ENCODE measurements around the gene BCL7A. TPM values are rescaled to one million over a fixed set of nuclear protein-coding genes. Genes with fewer than 3 reads are reported as not detected.
"Not testable (repeated sequence)": the region's sequence is repeated elsewhere in the genome, so short reads cannot be mapped to it uniquely, and the experiment has no call there.

Gene BCL7A
- polyA plus RNA-seq (ENCODE audit: insufficient read length), result 16.8 TPM

GRCh38 chr12:122021822-122022392 is at the start of gene BCL7A:
Gene BCL7A, plus strand, starts transcription at chr12:122021884. Its CDS starts 208 bp downstream, at chr12:122022092.
- DNase-seq (ENCODE audit: low read depth), result peak; percentile 45

GRCh38 chr12:121974026-121974985 is 47.4 kb upstream of the BCL7A start:
- no peak for DNase-seq (ENCODE audit: low read depth)

DNA sequence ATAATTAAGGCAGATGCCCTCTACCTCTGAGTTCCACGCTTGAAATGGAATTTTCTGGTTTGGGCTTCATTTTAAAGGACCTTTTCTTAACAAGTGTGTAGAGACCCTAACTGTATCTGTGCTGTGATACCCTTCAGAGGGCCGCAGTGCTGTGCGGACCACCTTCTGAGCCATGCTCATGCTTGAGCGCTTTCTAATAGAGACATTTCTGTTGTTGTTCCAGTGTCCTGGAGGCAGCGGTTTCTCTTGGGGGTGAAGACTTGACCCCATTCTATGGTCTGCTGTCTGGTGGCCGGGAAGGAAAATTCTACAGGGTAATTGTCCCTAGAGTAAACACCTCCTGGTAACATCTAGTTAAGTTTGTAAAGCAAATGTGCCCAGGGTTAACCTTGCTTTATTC is 46.7 kb upstream of the BCL7A start:
- no peak for DNase-seq (ENCODE audit: low read depth)

DNA sequence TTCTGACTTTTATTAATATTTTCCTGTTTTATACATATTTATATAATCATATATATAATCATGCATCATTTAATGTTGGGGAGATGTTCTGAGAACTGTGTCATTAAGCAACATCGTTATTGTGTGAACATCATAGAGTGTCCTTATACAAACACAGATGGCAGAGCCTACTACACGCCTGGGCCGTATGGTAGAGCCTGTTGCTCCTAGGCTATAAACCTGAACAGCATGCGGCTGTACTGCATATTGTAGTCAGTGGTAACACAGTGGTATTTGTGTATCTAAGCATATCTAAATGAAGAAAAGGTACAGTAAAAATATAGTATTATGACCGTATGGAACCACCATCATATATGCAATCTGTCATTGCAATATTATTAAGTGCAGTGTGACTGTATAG is 44.7 kb upstream of the BCL7A start:
- DNase-seq (ENCODE audit: low read depth), result no peak

GRCh38 chr12:121980191-121980891 is 41.3 kb upstream of the BCL7A start:
- DNase-seq (ENCODE audit: low read depth), result no peak

- DNase-seq (ENCODE audit: low read depth), result no peak
Observed at GRCh38 chr12:121980892-121981272, 40.8 kb upstream of the BCL7A start.

DNA sequence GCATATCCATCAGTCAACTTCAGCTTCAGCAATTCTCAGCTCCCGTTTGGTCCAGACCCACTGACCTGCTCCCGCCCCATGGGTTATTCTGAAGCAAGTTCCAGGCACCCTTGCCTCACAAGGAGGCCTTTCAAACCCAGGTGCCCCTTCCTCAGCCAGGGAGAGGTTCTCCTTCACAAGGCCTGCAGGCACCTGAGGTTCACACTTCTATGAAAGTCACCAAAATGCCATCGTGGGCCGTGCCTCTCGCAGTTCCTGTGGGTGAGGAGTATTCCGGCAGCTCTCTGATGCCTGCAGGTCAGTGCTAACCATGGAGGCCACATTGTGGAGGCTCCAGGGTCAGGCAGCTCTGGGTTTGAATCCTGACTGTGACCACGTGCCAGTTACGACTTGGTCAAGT is 40.2 kb upstream of the BCL7A start:
- no peak for DNase-seq (ENCODE audit: low read depth)

- no peak for DNase-seq (ENCODE audit: low read depth)
Observed at GRCh38 chr12:121982950-121983349, 38.7 kb upstream of the BCL7A start.

DNA sequence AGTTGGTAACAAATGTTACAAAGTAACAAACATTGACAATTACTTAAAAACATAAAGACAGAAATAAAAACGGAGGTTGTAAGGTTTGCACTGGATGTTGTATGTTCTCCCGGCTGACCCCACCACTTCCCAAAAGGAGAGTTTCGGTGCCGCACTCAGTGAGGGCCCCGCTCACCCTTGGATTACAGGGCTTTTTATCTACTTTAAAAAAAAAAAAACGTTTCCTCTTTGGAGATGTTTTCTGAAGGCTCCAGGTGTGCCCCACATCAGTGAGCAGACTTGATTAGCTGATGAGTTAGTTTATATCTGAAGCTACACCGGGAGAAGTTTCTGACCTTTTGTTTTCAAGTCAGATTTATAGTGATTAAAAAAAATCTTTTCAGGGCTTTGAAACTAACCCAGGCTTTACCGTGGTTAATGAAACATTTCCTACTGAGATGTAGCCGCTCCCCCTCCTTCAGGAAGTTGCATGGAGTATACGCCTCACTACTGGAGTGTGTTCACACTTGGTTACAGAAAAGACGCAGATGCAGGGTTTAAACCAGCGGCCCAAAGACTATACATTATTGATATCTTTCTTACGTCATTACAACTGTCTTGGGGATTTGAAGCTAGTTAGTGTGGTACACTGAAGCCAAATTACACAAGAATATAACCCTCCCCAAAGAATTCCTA is 38.0 kb upstream of the BCL7A start:
- no peak for DNase-seq (ENCODE audit: low read depth)

GRCh38 chr12:121986489-121987245 is 35.0 kb upstream of the BCL7A start:
- DNase-seq (ENCODE audit: low read depth), result no peak

DNA sequence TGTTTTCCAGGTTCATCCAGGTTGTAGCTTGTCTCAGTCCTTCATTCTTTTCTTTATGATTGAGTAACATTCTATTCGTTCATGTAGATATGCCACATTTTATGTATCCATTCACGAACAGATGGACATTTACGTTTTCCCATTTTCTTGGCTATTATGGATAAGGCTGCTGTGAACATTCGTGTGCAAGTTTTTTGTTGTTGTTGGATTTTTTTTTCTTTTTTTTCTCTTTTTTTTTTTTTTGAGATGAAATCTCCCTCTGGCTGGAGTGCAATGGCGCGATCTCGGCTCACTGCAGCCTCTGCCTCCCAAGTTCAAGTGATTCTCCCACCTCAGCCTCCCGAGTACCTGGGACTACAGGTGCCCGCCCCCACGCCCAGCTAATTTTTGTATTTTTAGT is 33.2 kb upstream of the BCL7A start:
- not testable (repeated sequence) for DNase-seq (ENCODE audit: low read depth)

GRCh38 chr12:121989276-121990113 is 32.2 kb upstream of the BCL7A start:
- DNase-seq (ENCODE audit: low read depth), result no peak

DNA sequence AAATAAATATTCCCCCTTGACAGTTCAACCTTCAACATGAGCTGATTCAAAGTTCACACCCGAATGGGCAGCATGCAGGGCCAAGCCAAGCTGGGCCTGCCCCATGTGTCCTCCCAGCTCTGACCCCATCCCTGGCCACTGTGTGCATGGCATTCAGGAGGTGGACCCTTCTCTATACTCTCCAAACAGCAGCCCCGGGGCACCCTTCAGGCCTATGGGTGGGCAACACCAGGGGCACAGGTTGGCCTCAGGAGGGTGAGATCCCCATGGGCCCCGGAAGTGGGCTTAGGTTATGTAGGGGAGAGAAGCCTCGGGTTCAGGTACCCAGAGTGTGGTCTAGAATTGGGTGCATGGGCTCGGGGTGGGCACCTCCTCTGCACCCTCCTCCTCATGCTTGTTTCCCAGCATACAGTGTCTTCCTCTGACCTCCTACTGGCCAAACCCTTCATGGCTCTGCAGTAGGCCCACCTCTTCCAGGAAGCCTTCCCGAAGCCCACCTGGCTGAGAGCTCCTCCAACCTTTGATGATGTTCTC is 31.5 kb upstream of the BCL7A start:
- no peak for DNase-seq (ENCODE audit: low read depth)

DNA sequence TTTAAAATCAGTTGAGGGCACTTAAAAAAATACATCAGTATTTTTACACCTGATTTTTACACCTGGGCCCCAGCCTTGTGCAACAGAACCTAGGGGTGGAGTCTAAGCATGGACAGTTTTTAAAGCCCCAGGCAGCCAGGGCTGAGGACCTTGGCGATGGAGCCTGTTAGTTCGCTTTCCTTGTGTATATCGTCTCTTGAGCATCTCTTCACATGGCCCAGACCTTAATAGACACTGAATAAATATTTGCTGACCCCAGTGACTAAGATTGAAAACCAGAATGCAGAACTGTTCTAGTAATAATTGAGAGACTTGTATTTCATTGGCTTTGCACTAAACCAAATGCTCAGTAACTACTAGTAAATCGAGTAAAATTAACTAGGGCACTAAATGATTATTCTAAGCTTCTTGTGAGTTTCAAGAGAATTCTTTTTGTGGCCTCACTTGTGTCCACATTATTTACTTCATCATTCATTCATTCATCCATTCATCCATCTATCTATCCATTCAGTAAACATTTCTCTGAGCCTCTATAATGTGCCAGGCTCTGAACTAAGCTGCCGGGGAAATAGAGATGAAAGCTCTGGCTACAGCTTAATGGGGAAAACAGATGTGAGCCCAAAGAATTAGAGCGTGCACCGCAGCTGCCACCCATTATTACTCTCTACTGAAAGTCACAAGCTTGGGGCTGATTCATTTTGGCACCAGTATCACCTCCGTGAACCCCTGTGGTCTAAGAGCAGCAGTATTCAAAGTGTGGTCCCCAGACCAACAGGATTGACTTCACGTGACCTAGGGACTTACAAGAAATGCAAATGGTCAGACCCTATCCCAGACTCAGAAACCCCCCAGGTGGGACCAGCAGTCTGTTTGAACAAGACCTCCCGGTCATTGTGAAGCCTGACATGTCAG is 30.7 kb upstream of the BCL7A start:
- no peak for DNase-seq (ENCODE audit: low read depth)

DNA sequence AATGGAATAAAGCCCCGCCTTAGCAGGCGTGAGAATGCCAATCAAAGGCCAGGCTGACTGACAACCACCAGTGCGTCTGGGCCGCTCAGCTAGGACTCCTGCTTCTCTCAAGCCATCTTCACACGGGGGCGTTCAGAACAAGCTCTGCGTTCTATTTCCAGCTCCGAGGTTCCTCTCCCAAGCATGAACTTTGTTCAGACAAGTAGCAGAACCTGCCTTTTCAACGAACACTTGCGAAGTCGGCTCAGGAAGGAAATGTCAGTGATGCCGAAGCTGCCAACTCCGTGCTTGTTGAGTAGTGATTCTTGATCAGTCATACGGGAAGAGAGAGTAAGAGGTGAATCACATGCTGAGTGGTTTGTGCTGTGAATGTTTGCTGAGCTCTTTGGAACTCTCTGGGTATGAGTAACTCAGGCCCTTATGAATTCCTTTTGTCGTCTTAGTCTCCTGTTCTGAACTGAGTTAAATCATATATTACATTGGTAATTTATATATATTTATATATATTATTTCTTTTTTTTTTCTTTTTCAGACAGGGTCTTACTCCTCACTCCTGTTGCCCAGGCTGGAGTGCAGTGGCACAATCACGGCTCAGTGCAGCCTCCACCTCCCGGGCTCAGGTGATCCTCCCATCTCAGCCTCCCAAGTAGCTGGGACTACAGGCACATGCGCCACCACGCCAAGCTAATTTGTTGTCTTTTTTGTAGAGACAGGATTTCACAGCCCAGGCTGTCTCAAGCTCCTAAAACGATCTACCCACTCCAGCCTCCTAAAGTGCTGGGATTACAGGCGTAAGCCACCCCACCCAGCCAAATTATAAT is 29.4 kb upstream of the BCL7A start:
- no peak for DNase-seq (ENCODE audit: low read depth)

DNA sequence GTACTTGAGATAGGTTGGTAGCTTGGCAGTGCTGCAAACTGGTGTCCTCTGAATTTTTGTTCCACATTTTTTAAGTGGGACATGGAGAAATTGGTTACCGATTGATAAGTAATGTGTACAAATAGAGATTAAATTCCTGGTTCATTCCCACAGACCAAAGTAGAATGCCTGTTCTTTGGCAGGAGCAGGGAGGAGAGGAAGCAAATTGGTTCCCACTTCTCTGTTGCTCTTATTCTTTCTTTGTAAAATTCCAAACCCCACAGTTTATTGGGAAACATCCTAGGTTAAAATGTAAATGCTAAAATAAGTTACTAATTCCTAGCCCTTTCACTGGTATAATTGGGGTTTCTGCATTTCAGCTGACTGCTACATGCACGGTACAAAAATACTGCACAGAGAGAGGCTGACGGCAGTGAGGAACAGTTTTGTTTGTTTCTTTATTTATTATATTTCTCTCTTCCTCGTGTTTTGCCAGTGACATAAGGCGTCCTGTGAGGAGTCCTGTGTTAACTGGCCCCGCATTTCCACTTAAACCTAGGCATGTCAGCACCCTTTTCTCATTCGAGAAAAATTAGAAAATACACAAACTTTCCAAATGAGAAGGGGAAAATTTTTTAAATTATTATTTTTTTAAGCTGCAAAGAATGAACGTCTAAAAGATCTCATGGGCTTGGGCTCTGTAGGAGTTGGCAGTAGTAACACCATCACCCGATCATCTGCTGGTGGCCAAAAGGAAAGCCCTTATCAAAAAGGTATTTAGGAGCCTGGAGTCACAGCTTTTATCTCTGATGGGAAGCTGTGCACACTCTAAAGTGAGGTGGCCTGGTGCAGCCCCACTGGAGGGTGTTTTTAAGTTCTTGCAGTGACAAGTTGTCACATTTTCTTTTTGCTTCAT is 25.4 kb upstream of the BCL7A start:
- no peak for DNase-seq (ENCODE audit: low read depth)

All from forelimb muscle (tissue), 1 donor.